Left lung (tissue), 10 donors: ENCODE results near the gene LRRC4C. TPM values are rescaled to one million over a fixed set of nuclear protein-coding genes. Genes with fewer than 3 reads are reported as not detected.

Experiments
- ATAC-seq: fragments of 200-7000 bp; cut with Tn5 transposase; one replicate; pipeline ENCODE4 v1.9.1; 2020; ENCODE audit warnings: moderate library complexity
- DNase-seq, 4 donors: peaks; one replicate each; pipeline ENCODE4 v3.0.0-alpha.2; 2013 to 2020
- H3K27ac ChIP-seq, 2 donors: fragments of 200-600 bp; sonication (generic) in 1 of 2; one replicate each; pipeline versions ENCODE4 v1.5.0 to v1.8.0; 2020 to 2021
- H3K27me3 ChIP-seq, 2 donors: fragments of 200-600 bp; sonication (generic) in 1 of 2; one replicate each; pipeline versions ENCODE4 v1.5.0 to v1.8.0; 2020 to 2021
- H3K36me3 ChIP-seq, 2 donors: fragments of 200-600 bp; sonication (generic) in 1 of 2; one replicate each; pipeline versions ENCODE4 v1.5.0 to v1.8.0; 2020 to 2021
- H3K4me1 ChIP-seq, 2 donors: fragments of 200-600 bp; one replicate each; pipeline ENCODE4 v1.8.0; 2021
- H3K4me3 ChIP-seq, 2 donors: fragments of 200-600 bp; sonication (generic) in 1 of 2; one replicate each; pipeline versions ENCODE4 v1.5.0 to v1.8.0; 2020 to 2021; ENCODE audit warnings: mild to moderate bottlenecking in 1 of 2
- H3K9me3 ChIP-seq, 2 donors: fragments of 200-600 bp; sonication (generic) in 1 of 2; one replicate each; pipeline versions ENCODE4 v1.5.0 to v1.8.0; 2020 to 2021
- CTCF ChIP-seq, 2 donors: fragments of 200-600 bp; sonication (generic) in 1 of 2; IDR thresholded peaks; one replicate each; pipeline versions ENCODE4 v1.5.0 to v1.8.0; 2021; ENCODE audit warnings: antibody characterized with exemption in 2 of 2
- intact Hi-C, 2 donors: fragments of 100-400 bp; cut with DNase I; formaldehyde crosslinking; loops; one replicate each; pipeline versions ENCODE4 v1.11.2 to v1.14.2; 2022
- polyA plus RNA-seq, 6 donors: library from polyadenylated mRNA; unstranded; fragments of 120-200 nt; gene quantifications; one replicate each; pipeline ENCODE4 v1.2.1, GENCODE V29; 2013; ENCODE audit not compliant: insufficient read length in 6 of 6
- total RNA-seq, 2 donors: library from RNA; stranded (reverse); fragmentation: NEBNext Ultra II Directional; extraction: Animal tissue kit (Norgen Biotek cat#: 25700); gene quantifications; one replicate each; pipeline ENCODE4 v1.2.1, GENCODE V29; 2021
- donor health status: DM: no; HTN: yes; CAD: no.
- donor health status: DM: no; HTN: no; CAD: no.

The LRRC4C gene
- total and polyA plus RNA-seq, 8 donors: 0.50 to 6.8 (median 4.2) TPM

DNA sequence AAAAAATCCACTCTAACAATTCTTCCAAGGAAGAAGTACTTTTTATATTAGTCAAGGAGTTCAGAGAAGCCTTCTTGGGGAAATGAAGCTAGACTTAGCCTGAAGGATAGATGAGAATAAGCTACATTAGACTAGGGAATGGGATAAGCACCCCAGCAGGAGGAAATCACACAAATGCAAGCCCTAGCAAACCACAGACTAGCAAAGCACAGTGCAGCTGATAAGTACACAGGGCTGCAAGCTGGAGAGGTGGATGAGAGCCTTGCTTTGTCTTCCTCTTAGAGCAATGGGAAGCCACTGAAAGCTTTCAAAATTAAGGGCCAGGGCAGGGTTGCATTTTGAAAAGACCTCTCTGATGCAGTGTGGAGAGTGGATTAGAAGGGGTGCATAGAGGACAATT lies 946.2 kb downstream of the LRRC4C start:
- Histone ChIP-seq H3K4me1 (no peaks in the 10 kb centered on the region), H3K27me3 (no peaks in the 10 kb centered on the region), H3K27ac (no peak overlapping the region), H3K4me3 (no peak overlapping the region), H3K9me3 (peaks cover 0 to 5% of the 10 kb centered on the region in 2 donors), H3K36me3 (no peaks in the 10 kb centered on the region)
- ATAC-seq (peak; percentile 39), DNase-seq (no peak)
- no peak for TF ChIP-seq CTCF (IDR thresholded peaks at IDR 0.05)
- intact Hi-C loops: no loop called here

- intact Hi-C loops: no loop called here
- Histone ChIP-seq H3K36me3 (no peaks in the 10 kb centered on the region), H3K9me3 (peaks cover 0 to 5% of the 10 kb centered on the region in 2 donors), H3K4me1 (no peaks in the 10 kb centered on the region), H3K4me3 (no peak overlapping the region), H3K27ac (no peak overlapping the region), H3K27me3 (no peaks in the 10 kb centered on the region)
- ATAC-seq (no peak), DNase-seq (peak in 1 of 4 donors; percentile 16)
- no peak for TF ChIP-seq CTCF (IDR thresholded peaks at IDR 0.05)
Measured at GRCh38 chr11:40508303-40508702, 951.1 kb downstream of the LRRC4C start.

GRCh38 chr11:40506226-40506625 lies 953.2 kb downstream of the LRRC4C start:
- TF ChIP-seq CTCF (IDR thresholded peaks at IDR 0.05): no peak
- H3K27me3 ChIP-seq: no peaks in the 10 kb centered on the region

DNA sequence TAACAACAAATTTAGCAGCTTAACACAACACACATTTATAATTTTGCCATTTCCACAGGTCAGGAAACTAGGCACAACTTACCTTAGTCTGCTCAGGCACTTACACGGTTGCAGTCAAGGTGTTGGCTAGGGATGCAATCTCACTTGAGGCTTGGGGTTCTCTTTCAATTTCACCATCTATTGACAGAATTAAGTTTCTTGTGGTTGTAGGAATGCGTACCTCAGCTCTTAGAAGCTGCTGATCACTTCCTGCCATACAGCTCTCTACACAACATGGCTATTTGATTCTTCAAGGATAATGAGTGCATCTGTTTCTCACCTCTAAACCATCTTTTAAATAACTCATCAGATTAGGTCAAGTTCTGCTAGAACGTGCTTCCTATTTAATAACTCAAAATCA lies 968.1 kb downstream of the LRRC4C start:
- no peaks in the 10 kb centered on the region for H3K27me3 ChIP-seq
- intact Hi-C loops: no loop called here
- H3K4me3 ChIP-seq: no peak overlapping the region
- ATAC-seq: no peak
- no peaks in the 10 kb centered on the region for H3K4me1 ChIP-seq
- no peaks in the 10 kb centered on the region for H3K9me3 ChIP-seq
- no peak overlapping the region for H3K27ac ChIP-seq
- no peak for DNase-seq
- H3K36me3 ChIP-seq: no peaks in the 10 kb centered on the region
- TF ChIP-seq CTCF (IDR thresholded peaks at IDR 0.05): no peak

More at GRCh38 chr11:40506226-40506625, 953.2 kb downstream of the LRRC4C start:
- Histone ChIP-seq H3K9me3 (peaks cover 0 to 11% of the 10 kb centered on the region in 2 donors), H3K27ac (no peak overlapping the region), H3K36me3 (no peaks in the 10 kb centered on the region), H3K4me1 (no peaks in the 10 kb centered on the region), H3K4me3 (no peak overlapping the region)
- ATAC-seq (no peak), DNase-seq (peak in 2 of 4 donors; percentile 12 to 24)
- intact Hi-C loops: no loop called here

- no peak for TF ChIP-seq CTCF (IDR thresholded peaks at IDR 0.05)
- Histone ChIP-seq H3K9me3 (no peaks in the 10 kb centered on the region), H3K4me1 (no peaks in the 10 kb centered on the region), H3K36me3 (no peaks in the 10 kb centered on the region), H3K4me3 (no peak overlapping the region), H3K27ac (no peak overlapping the region), H3K27me3 (no peaks in the 10 kb centered on the region)
- no peak for ATAC-seq
- intact Hi-C loops: no loop called here
- DNase-seq: no peak
Measured at GRCh38 chr11:40467771-40468170, 991.7 kb downstream of the LRRC4C start.
